Pulmonary artery endothelial cell (primary cell): ENCODE data around the gene ZNF488. TPM values are rescaled to one million over a fixed set of nuclear protein-coding genes. Genes with fewer than 3 reads are reported as not detected.

Experiments
- DNase-seq: peaks from one replicate; pipeline ENCODE4 v3.0.0-alpha.2; 2011; ENCODE audit warnings: low read depth, low spot score
- total RNA-seq: library from RNA; depleted of rRNA; stranded (reverse); fragments of >200 nt; gene quantifications from 2 replicates; pipeline ENCODE4 v1.2.3, GENCODE V29; 2014

The ZNF488 gene
- total RNA-seq, 1 donor from 2014 or later, result not detected

DNA sequence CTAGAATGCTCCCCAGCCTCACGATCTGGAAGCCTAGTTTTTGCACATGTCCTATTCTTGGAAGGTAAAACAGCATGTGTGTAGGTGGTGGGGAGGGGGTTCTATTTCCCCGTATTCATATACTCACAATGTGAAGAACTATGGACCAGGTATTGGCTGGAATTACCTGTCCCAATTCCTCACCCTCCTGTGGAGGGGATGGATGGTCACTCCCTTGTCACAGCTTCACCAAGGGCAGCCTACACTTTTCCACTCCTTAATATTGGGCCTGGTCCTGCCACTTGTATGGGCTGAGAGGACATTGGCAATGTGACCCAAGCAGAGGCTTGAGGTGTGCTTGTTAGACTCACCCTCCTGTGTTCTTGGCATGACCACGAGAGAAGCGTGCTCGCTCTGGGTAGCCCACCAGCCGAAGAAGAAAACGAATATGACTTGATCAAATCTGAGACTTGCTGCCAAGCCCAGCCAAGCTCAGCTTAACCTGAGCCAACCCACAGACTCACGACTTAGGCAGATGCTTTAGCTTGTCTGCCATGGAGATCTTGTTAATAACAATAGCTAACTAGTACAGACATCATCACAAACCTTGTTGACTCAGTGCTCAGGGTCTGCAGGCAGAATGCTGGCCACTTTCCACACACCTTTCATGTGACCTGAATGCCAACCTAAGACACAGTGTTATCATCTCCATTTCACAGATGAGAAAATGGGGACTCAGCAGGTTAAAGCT lies 17.2 kb downstream of the ZNF488 start:
- DNase-seq, result no peak

GRCh38 chr10:47366181-47366631 lies 17.9 kb downstream of the ZNF488 start:
- no peak for DNase-seq

DNA sequence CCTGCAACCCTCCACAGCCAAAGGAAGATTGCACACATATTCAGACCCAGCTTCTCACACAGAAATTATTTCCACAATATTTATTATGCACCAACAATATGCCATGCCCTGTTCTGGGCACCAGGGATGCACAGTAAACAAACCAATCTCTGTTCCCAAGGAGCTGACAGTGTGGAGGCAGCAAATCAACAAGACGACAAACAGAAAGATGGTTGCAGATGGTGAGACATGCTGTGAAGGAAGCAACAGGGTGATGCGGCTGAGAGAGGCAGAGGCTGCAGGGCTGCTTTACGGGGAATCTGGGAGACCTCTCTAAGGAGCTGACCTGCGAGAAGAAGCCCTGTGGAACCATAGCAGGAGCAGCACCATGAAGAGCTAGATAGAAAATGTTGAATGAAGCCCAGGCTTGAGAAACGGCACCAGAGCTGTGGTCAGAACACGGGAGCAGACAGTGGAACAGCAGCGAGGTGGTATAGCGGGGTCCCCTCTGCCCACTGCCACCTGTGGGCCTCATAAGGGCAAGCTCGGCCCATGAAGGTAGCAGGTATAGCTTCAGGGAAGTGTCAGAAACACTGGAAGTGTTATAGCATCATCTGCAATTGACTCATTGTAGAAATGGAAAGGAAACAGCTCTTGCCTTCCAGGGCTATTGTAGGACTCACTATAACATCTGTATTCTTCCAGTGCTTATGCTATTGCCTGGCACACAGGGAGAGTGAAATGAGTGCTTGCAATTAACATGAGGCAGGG lies 18.5 kb downstream of the ZNF488 start:
- DNase-seq, result no peak

GRCh38 chr10:47364911-47365310 lies 19.2 kb downstream of the ZNF488 start:
- DNase-seq, result no peak

GRCh38 chr10:47364366-47364765 lies 19.7 kb downstream of the ZNF488 start:
- no peak for DNase-seq

DNA sequence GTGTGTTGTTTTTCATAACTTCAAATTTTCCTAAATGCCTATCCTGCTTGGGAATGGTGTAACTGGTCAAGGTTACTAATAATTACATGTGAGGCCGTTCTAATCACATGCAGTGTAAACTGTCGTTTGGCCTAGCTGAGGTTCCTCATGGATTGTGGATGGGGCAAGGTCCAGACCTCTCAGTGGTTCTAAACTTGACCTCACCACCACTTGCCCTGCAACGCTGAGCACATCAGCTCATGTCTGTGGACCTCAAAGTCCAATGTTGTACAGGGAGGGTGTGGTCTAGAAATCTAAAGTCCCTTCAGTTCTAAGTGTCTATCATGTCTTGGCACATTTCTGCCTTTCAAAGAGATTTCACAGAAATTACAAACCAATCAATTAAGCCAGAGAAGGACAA lies 20.3 kb downstream of the ZNF488 start:
- no peak for DNase-seq

DNA sequence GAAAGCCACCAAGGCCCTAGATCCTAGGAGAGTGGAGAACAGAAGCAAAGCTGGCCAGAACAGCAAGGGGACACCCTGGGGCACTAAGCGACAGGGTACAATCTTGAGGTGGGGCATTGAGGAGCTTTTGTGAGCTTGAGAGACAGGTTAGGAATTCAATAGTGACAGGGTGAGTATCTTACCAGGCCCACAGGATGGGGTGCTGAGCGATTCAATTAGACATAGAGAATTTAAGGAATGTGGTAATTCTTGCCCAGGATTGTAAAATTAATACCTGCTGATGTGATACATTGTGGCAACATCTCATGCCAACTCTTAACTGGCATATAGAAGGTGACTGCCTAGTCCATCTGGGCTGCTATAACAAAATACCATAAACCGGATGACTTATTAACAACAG lies 21.9 kb downstream of the ZNF488 start:
- no peak for DNase-seq

GRCh38 chr10:47361293-47361692 lies 22.8 kb downstream of the ZNF488 start:
- DNase-seq, result no peak

DNA sequence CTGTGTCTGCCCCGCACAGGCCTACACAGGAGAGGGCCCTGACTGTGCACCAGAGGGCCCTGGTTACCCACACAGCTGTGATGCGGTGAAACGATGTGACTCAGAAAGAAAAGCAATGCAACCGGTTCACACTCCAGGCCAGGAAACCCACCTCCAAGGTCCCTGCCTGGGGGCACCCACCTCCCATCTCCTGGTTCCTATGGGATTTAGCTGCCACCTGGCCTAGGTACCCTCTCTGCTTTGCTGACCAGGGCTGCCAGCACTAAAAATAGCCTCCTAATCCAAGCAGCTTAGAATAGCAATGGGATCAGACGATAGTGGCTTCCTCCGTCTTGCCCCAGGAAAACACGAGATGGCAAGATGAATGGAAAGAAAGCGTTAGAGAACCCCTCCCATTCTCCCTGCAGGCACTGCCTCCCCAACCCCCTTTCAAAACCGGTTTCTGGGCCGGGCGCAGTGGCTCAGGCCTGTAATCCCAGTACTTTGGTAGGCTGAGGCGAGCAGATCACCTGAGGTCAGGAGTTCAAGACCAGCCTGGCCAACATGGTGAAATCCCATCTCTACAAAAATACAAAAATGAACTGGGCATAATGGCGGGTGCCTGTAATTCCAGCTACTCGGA lies 23.6 kb downstream of the ZNF488 start:
- no peak for DNase-seq

- DNase-seq, result no peak
These were observed 24.3 kb downstream of the ZNF488 start for GRCh38 chr10:47359626-47360418.

DNA sequence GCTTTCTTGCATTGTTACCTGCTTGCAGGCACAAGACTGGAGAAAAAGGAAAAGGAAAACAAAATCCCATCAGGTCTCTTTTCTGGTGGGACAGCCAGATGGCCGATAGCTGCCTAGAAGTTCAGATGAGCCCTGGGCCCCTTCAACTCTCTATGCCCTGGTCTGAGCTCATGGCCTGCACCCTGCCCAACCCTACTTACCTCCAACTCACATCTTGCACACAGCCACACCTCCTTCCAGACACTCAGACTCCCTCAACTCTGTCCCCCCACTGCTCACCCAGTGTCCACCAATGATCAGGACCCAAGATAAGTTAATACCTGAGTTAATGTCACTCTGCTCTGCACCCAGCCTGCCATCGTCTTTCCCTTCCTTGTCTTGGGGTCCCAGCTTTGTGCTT lies 25.0 kb downstream of the ZNF488 start:
- DNase-seq, result no peak

DNA sequence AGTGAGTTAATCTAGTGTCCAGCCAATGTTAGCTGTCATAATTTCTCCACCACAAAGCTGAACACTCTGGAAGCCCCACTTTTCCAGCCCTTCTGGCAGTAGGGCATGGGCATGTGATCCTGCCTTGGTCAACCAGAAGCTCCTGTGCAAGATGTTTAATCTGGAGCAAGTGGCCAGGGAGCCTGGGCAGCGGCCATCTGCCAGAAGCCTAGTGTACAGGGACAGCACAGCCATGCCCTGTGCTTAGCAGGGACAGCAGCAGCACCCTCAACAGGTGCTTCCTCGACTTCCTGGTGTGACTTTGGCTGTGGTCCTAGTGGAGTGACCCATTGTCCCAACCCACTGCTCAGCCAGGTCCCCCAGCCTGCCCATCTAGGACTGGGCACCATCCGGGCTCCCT lies 25.6 kb downstream of the ZNF488 start:
- DNase-seq, result no peak

GRCh38 chr10:47357911-47358310 lies 26.2 kb downstream of the ZNF488 start:
- no peak for DNase-seq

DNA sequence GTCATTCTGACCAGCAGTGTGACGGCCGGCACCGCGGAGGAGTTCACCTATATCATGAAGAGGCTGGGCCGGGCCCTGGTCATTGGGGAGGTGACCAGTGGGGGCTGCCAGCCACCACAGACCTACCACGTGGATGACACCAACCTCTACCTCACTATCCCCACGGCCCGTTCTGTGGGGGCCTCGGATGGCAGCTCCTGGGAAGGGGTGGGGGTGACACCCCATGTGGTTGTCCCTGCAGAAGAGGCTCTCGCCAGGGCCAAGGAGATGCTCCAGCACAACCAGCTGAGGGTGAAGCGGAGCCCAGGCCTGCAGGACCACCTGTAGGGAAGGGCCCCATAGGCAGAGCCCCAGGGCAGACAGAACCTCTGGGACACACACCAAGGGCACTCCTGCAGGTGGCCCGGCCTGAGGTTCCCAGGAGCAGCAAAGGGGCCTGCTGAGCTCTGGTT lies 26.9 kb downstream of the ZNF488 start:
- DNase-seq, result no peak

DNA sequence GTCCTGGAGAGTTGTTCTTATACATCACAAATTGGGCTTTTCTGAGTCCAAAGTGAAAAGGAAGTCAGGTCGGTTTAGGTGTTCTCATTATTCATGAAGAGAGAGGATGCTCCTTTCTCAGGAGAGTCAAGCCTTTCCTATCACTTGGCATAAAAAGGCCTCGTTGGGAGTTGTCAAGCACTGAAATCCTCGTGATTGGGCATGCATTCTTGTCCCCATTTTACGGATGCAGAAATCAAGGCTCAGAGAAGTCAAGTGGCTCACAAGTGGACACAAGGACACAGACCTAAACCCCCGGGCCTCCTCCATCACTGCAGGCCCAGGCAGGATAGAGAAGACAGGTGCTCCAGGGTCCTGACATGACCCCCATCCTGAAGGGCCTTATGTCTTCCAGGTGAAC lies 27.4 kb downstream of the ZNF488 start:
- no peak for DNase-seq

DNA sequence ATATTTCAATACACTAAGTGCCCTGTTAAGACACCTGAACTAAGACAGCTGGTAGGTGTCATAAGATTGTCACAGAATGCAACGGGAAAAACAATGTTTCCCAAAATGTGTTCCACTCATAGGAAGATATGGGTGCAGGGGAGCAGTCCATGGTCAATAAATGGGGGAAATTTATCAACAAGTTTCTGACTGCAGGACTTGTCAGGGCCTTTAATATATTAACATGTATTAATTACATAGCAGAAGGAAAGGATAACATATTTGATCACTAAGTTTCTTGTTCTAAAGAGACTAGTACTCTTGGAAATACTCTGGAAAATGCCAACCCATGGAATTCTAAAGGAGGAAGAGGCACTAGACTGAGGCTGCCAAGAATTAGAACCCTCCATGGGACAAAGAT lies 29.2 kb downstream of the ZNF488 start:
- no peak for DNase-seq

DNA sequence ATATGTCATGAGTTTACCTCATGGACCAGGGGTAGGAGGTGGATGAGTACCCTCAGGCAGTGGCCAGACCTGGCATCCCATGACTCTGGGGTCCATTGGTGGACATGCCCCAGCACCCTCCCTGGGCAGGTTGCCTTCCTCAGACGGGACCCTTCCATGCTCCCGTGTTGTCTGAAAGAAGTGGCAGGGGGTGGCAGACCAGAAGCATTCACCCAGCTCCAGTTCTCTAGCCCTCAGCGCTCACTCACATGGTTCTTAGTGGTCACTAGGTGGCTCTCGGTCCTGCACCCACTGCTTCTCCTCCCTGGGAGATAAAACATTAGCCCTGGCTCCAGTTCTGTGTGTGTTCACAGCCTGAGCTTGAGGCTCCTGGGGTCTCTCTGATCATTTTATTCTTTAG lies 29.9 kb downstream of the ZNF488 start:
- no peak for DNase-seq

- DNase-seq, result no peak
These were observed 30.7 kb downstream of the ZNF488 start for GRCh38 chr10:47353351-47353750.

DNA sequence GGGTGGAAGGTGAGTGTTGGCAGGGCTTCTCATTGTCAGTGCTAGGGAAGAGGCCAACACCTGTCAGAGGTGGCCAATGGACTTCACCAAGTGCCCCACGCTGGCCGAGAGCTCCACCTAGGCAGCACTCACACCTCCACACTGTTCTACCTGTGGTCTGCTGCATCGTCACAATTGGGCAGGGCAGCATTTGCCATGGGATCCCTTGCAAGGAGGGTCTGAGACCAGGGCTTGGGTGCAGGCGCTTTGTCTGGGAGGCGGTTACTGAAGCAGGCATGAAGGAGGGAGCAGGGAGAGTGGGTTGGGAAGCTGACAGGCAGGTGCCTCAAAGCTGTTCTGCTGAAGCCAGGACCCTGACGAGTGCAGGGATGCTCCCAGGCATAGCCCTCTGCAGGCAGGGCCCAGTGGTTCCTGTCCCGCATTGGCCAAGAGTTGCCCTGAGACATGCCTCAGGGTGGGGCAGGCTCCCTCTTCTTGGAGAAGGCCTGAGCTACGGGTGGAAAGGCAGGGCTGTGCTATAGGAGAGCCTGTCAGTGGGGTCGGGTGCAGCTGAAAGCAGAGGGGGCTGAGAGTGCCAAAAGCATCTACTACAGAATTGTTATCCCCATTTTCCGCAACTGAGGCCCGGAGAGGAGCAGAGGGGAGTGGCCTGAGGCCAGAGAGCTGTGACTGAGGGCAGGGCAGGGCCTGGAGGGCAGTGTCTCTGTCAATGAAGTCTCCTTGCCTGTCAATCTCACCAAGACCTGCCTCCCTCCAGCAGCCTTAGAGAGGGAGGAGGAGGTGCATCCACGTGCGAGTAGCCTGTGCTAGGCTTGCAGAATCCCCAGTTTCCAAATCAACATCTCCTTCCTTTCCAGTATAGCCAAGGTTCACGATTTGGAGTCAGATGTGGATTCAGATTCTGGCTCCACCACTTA lies 31.9 kb downstream of the ZNF488 start:
- no peak for DNase-seq
